Vagina (tissue), 2 donors: ENCODE measurements around the gene PLCG1.
"Not testable (repeated sequence)": the region's sequence is repeated elsewhere in the genome, so short reads cannot be mapped to it uniquely, and the experiment has no call there.

Source experiments
- CTCF ChIP-seq, 3 experiments: fragments of 450-650 bp in 2 of 3; fragments of 200-600 bp in 1 of 3; sonication (generic) in 1 of 3; IDR thresholded peaks; one replicate each; pipeline ENCODE4 v1.5.1; 2017 to 2019; ENCODE audit warnings: antibody characterized with exemption in 3 of 3, mild to moderate bottlenecking in 2 of 3, moderate library complexity in 2 of 3
- POLR2A ChIP-seq, 2 donors: fragments of 450-650 bp; IDR thresholded peaks; one replicate each; pipeline ENCODE4 v1.6.1; 2017; ENCODE audit warnings: antibody characterized with exemption in 2 of 2, mild to moderate bottlenecking in 2 of 2, moderate library complexity in 2 of 2

GRCh38 chr20:41128317-41128716 lies 9.0 kb upstream of the PLCG1 start:
- not testable (repeated sequence) for TF ChIP-seq CTCF, POLR2A (IDR thresholded peaks at IDR 0.05)
